Skin epidermis (tissue), 12 donors: ENCODE data around the gene NT5C1B.

Experiments
- H3K27ac ChIP-seq, 21 experiments: fragments of 200-600 bp; sonication (generic) in 11 of 21; one replicate each; pipeline ENCODE4 v1.5.0; 2020; ENCODE audit warnings: mild to moderate bottlenecking in 3 of 21, inconsistent platforms in 2 of 21, moderate library complexity in 2 of 21
- H3K4me3 ChIP-seq, 7 experiments: fragments of 200-600 bp; sonication (generic) in 2 of 7; one replicate each; pipeline ENCODE4 v1.5.0; 2020; ENCODE audit warnings: inconsistent platforms in 2 of 7, mild to moderate bottlenecking in 2 of 7, moderate library complexity in 1 of 7

Gene NT5C1B

GRCh38 chr2:18602298-18602697, 12.9 kb upstream of the NT5C1B start:
- H3K4me3 ChIP-seq, result no peak overlapping the region
- no peak overlapping the region for H3K27ac ChIP-seq

GRCh38 chr2:18600255-18600613, 10.9 kb upstream of the NT5C1B start:
- Histone ChIP-seq H3K27ac (peak overlapping the region in 2 of 21 experiments; percentile 20 to 54), H3K4me3 (no peak overlapping the region)

- Histone ChIP-seq H3K4me3 (no peak overlapping the region), H3K27ac (peak overlapping the region in 8 of 21 experiments; percentile 4 to 65 (median 48))
Observed at GRCh38 chr2:18599509-18600254, 10.3 kb upstream of the NT5C1B start.

GRCh38 chr2:18598848-18599484, 9.6 kb upstream of the NT5C1B start:
- Histone ChIP-seq H3K4me3 (no peak overlapping the region), H3K27ac (peak overlapping the region in 8 of 21 experiments; percentile 0 to 65 (median 46))

GRCh38 chr2:18597618-18598017, 8.2 kb upstream of the NT5C1B start:
- H3K4me3 ChIP-seq, result no peak overlapping the region

GRCh38 chr2:18596993-18597392, 7.6 kb upstream of the NT5C1B start:
- H3K27ac ChIP-seq, result no peak overlapping the region

More at GRCh38 chr2:18597618-18598017, 8.2 kb upstream of the NT5C1B start:
- no peak overlapping the region for H3K27ac ChIP-seq

GRCh38 chr2:18593496-18593895, 4.1 kb upstream of the NT5C1B start:
- Histone ChIP-seq H3K27ac (no peak overlapping the region), H3K4me3 (no peak overlapping the region)

More at GRCh38 chr2:18596993-18597392, 7.6 kb upstream of the NT5C1B start:
- no peak overlapping the region for H3K4me3 ChIP-seq

- H3K27ac ChIP-seq, result no peak overlapping the region
- no peak overlapping the region for H3K4me3 ChIP-seq
Observed at GRCh38 chr2:18592372-18592771, 3.0 kb upstream of the NT5C1B start.

- Histone ChIP-seq H3K4me3 (no peak overlapping the region), H3K27ac (no peak overlapping the region)
Observed at GRCh38 chr2:18588802-18589201, 567 bp downstream of the NT5C1B start.

GRCh38 chr2:18588049-18588448, 1.3 kb downstream of the NT5C1B start:
- Histone ChIP-seq H3K4me3 (no peak overlapping the region), H3K27ac (no peak overlapping the region)

- Histone ChIP-seq H3K4me3 (no peak overlapping the region), H3K27ac (no peak overlapping the region)
Observed at GRCh38 chr2:18585526-18585925, 3.8 kb downstream of the NT5C1B start.

- Histone ChIP-seq H3K27ac (no peak overlapping the region), H3K4me3 (no peak overlapping the region)
Observed at GRCh38 chr2:18584608-18584954, 4.8 kb downstream of the NT5C1B start.

- Histone ChIP-seq H3K27ac (no peak overlapping the region), H3K4me3 (no peak overlapping the region)
Observed at GRCh38 chr2:18583905-18584607, 5.3 kb downstream of the NT5C1B start.

GRCh38 chr2:18580606-18581005, 8.8 kb downstream of the NT5C1B start:
- no peak overlapping the region for H3K27ac ChIP-seq
- H3K4me3 ChIP-seq, result no peak overlapping the region

- Histone ChIP-seq H3K4me3 (no peak overlapping the region), H3K27ac (no peak overlapping the region)
Observed at GRCh38 chr2:18578033-18578432, 11.3 kb downstream of the NT5C1B start.

- H3K27ac ChIP-seq, result no peak overlapping the region
Observed at GRCh38 chr2:18566145-18566769, 23.1 kb downstream of the NT5C1B start.

GRCh38 chr2:18560797-18561085, 28.6 kb downstream of the NT5C1B start:
- Histone ChIP-seq H3K27ac (peak overlapping the region in 19 of 21 experiments; percentile 92 to 100 (median 97)), H3K4me3 (peak overlapping the region; percentile 81 to 97 (median 93))

More at GRCh38 chr2:18566145-18566769, 23.1 kb downstream of the NT5C1B start:
- H3K4me3 ChIP-seq, result no peak overlapping the region

GRCh38 chr2:18560031-18560796, 29.2 kb downstream of the NT5C1B start, which contains the start of gene RDH14:
Gene RDH14 (minus strand): TSS chr2:18560653. CDS start chr2:18560572, 81 bp downstream.
- Histone ChIP-seq H3K27ac (peak within 1 kb of the TSS; percentile 92 to 100 (median 97)), H3K4me3 (peak within 1 kb of the TSS; percentile 81 to 97 (median 93))

- H3K4me3 ChIP-seq, result peak overlapping the region; percentile 81 to 97 (median 93)
Observed at GRCh38 chr2:18559531-18560030, 29.8 kb downstream of the NT5C1B start.

More at GRCh38 chr2:18559531-18560030, 29.8 kb downstream of the NT5C1B start:
- peak overlapping the region; percentile 92 to 100 (median 97) for H3K27ac ChIP-seq
